GM18873 (cell line): ENCODE results near the gene AREL1.

Experiments
- ATAC-seq: cut with Tn5 transposase; IDR thresholded peaks from one replicate; pipeline ENCODE4 v1.9.1; 2021; ENCODE audit warnings: mild to moderate bottlenecking, moderate library complexity, moderate number of reproducible peaks; ENCODE audit not compliant: unreplicated experiment, low FRiP score

AREL1 gene

GRCh38 chr14:74641601-74642391 is 71.1 kb downstream of the AREL1 start:
- no peak for ATAC-seq

GRCh38 chr14:74638966-74639365 is 73.9 kb downstream of the AREL1 start:
- no peak for ATAC-seq

DNA sequence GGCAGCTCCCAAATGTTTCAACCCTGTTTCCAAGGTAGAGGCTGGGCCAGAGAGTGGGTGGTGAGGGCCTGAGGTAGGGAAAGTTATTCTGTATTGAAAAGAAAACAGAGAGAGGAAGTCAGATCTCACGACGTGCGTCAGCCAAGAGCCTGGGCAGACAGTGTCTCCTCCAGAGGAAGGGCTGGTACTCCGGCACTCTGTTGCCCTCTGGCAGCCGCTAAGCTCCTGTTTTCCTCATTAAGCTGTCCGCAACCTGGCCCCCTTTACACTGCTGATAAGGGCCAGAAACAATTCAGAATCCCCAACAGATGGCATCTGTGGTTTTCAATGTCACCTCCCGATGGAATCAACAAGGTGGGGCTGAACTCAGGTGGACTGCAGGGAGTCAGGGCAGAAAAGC is 74.8 kb downstream of the AREL1 start:
- no peak for ATAC-seq

DNA sequence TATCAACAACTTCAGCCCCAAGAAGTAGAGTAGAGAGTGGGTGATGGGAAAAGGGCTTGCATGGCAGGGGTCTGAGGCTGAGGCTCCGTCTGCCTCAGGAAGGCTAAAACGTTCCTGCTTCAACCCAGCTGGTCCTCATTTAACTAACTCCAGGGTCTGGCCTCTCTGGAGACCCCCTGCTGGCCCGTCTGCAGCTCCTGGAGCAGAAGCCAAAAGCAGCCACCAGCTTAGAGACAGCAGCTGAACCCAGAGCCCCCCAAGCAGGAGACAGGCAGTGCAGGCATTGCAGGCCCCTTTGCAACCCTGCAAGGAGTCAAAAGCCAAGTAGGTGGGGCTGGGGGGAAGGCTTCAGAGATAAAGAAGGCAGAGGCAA is 75.7 kb downstream of the AREL1 start:
- ATAC-seq: no peak

DNA sequence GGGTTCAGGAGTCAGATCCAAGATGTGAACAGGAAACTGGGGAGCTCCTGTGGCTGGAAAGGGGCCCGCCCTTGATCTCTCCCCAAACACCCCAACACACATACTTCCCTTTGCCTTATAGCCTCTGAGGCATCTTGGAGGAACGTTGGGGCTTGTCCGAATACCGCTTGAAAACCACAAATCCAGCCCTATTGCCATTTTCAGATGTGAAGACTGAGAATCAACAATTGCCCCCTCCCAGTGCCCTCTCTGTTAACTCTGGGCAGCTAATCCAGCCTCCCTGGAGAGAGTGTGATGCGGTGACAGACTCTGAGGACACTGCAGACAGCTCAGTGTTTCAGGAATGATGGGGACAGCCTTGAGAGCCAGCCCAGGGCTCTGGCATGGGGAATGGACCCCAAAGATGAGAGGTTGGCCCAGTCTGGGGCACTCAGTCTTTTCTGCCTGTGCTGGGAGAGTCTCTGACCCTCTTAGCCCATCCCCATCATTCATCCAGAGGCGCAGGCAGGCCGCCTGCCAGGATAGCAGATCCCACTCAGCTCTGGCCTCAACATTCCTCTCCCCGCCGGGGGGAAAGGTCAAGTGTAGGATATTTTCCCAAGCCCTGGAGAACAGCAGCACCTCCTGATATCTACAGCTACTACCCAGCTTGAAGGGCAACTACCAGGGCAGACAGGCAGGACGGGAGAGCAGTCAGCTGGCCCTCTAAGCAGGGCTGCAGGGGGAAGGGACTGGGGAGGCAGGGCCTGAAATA is 76.3 kb downstream of the AREL1 start:
- ATAC-seq: no peak

- ATAC-seq: no peak
Measured at GRCh38 chr14:74635847-74636246, 77.0 kb downstream of the AREL1 start.

GRCh38 chr14:74634964-74635363 is 77.9 kb downstream of the AREL1 start:
- no peak for ATAC-seq

DNA sequence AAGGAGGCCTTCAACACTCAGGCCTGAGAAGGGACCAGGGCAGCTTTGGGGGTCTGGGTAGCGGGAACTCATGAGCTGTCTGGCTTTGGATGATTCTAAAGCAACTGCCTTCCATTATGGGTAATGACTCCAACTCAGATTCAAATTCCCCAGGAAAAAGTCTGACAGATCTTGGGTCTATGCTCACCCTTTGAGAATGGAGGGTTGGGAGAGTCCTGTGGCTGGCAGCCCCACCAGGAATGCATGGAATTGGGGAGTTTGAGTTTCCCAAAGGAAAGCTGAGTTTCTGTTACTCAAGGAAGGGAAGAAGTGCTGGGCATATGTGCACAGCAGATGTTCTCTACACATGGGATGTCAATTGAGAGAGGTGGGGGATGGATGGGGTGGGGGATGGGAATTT is 78.4 kb downstream of the AREL1 start:
- ATAC-seq: no peak

DNA sequence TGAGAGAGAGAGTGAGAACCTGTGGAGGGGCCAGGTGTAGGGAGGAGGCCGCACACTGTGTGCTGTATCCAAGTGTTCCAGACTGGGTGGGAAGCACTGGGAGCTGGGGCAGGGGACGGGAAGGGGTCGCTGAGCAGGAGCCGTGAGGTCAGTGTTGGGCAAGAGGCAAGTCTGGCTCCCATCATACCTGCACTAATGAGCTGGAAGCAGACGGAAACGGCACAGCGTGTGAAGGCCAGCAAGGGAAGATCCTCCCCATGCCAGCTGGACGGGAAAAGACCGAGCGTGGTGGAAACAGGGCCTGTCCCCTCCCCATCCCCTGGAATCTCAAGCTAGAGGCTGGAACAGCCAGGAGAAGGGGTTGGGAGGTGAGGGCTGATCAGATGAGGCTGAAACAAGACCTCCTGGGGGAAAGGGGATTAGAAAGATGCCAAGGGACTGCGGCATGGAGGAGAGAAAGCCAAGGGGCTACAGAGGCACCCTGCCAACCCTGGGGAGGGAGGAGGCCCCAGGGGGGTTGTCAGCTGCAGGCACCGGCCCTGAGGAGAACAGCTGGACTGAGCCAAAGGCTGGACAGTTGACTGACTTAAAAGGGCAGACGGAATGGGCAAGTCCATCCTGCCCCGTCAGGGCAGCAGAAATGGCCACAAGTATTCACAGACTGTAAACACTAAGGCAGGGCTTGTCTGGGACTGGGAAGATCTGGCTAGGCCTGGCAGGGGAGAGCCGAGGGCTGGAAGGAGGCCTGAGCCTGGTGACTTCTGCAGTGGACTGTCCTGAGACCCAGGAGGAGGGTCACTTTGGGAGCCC is 81.8 kb downstream of the AREL1 start:
- no peak for ATAC-seq

DNA sequence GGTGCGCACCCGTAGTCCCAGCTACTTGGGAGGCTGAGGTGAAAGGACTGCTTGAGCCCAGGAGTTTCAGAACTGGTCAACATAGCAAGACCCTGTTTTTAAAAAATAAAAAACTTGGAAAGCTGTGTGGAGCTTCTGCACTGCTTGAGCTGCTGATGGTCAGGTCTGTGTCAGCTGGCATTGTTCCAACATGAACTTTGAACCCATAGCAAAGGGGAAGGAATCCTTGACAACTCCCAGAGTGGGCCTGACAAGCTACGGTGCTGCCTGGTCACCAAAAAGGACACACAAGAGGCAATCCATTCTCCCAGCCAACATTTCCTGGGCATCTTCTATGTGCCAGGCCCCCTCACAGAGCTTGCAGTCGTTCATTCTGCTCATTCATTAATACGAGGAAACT is 84.5 kb downstream of the AREL1 start:
- no peak for ATAC-seq

DNA sequence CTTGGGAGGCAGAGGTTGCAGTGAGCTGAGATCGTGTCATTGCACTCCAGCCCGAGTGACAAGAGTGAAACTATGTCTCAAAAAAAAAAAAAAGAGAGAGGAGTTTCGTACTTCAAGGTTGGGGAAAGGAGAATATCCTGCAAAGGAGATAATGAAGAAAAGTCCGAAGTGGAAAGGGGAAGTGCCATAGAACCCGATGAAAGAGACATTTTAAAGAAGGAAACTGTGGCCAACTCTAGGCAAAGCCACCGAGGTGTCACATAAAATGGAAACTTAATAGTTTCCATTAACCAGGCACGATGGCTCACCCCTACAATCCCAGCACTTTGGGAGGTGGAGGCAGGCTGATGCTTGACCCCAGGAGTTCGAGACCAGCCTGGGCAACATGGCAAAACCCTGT is 85.8 kb downstream of the AREL1 start:
- ATAC-seq: no peak

- no peak for ATAC-seq
Measured at GRCh38 chr14:74622257-74622656, 90.6 kb downstream of the AREL1 start.

- ATAC-seq: no peak
Measured at GRCh38 chr14:74621556-74621955, 91.3 kb downstream of the AREL1 start.

GRCh38 chr14:74620923-74621322 is 92.0 kb downstream of the AREL1 start:
- no peak for ATAC-seq

GRCh38 chr14:74620497-74620921 is 92.4 kb downstream of the AREL1 start:
- ATAC-seq: no peak

- ATAC-seq: no peak
Measured at GRCh38 chr14:74619672-74620131, 93.2 kb downstream of the AREL1 start.

GRCh38 chr14:74618078-74618952 is 94.6 kb downstream of the AREL1 start:
- no peak for ATAC-seq

DNA sequence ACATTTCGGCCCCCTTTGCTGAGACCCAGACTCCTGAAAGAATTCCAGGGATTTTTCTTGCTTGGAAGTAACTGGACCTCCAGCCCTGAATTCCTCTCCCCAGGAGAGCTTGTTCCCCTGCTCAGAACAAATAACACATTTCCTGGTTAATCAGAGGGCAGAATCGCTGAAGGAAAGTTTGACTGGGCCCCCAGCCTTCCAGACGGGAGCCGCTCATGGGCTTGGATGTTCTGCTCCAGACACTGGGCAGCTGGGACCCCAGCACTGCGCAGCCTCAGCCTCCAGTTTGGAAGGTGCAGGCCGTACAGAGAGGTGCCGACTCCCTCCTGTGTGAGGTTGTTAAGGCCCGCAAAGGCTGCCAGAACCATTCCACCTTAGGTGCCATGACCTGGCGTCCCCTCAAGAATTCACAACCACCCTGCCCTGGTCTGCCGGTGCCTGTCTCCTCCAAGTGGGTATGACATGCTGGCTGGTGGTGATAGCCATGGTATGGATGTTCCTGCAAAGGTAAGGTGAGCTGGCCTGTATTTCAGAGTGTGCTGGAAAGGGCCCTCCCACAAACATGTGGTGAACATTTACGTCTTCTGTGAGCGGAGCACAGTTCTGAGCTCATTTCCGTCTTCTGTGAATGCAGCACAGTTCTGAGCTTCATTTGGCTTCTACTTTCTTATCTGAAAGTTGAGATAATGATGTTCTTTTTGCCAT is 95.7 kb downstream of the AREL1 start:
- ATAC-seq: no peak

DNA sequence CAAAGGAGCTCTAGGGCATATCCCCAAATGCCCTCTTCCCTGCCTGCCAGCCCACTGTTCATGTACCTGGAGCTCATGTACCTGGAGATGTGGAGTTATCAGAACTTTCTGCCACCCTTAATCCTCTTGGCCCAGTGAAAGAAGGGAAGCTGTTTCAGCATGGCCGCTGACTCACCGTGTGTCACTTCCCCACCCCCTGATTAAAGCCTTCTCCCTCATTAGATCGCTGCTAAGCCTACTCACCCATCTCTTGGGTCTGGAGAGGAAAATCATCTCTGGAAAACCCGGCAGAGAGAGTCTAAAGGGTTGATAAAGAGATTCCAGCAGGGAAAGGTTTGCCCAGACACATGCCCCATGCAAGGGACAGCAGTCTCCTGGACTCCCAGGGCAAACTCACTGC is 96.4 kb downstream of the AREL1 start:
- ATAC-seq: no peak
